ENCODE data around the gene CCDC112. TPM values are rescaled to one million over a fixed set of nuclear protein-coding genes. Genes with fewer than 3 reads are reported as not detected.

CCDC112 gene
- total and polyA plus RNA-seq, 9 of the 15 experiments (the other 6 are each of a cell fraction or from before 2014, with no cell fraction given): 3.3 to 15.3 (median 7.4) TPM

GRCh38 chr5:115296124-115297022, at the start of gene CCDC112 (continued):
- TF ChIP-seq PATZ1 (CRISPR knock-in tag; IDR thresholded peaks at IDR 0.05; ENCODE audit: borderline replicate concordance) (no peak), MYBL2 (IDR thresholded peaks at IDR 0.05; ENCODE audit: low read depth) (no peak), MYBL2 (CRISPR knock-in tag; IDR thresholded peaks at IDR 0.05; ENCODE audit: borderline replicate concordance) (no peak), ZNF444 (CRISPR knock-in tag; IDR thresholded peaks at IDR 0.05) (no peak), NFRKB (IDR thresholded peaks at IDR 0.05; ENCODE audit: low read depth) (no peak), BRD4 (IDR thresholded peaks at IDR 0.05) (no peak), TRIM28 (IDR thresholded peaks at IDR 0.05) (no peak), HNRNPUL1 (IDR thresholded peaks at IDR 0.05; ENCODE audit: low read length) (no peak), MEF2A (IDR thresholded peaks at IDR 0.05; ENCODE audit: control insufficient read depth, low read depth, low read length) (no peak), ZNF639 (CRISPR knock-in tag; conservative IDR thresholded peaks at IDR 0.05 in 1 of 2, IDR thresholded peaks at IDR 0.05 in 1 of 2) (peak in 1 of 2 experiments; percentile 66; a peak in 1 of 4 replicates), HMGN3 (IDR thresholded peaks at IDR 0.05; ENCODE audit: borderline replicate concordance, extremely low read depth, insufficient read length, low read depth, low read length) (peak; percentile 44)
- TF ChIP-seq, protein P1, sequence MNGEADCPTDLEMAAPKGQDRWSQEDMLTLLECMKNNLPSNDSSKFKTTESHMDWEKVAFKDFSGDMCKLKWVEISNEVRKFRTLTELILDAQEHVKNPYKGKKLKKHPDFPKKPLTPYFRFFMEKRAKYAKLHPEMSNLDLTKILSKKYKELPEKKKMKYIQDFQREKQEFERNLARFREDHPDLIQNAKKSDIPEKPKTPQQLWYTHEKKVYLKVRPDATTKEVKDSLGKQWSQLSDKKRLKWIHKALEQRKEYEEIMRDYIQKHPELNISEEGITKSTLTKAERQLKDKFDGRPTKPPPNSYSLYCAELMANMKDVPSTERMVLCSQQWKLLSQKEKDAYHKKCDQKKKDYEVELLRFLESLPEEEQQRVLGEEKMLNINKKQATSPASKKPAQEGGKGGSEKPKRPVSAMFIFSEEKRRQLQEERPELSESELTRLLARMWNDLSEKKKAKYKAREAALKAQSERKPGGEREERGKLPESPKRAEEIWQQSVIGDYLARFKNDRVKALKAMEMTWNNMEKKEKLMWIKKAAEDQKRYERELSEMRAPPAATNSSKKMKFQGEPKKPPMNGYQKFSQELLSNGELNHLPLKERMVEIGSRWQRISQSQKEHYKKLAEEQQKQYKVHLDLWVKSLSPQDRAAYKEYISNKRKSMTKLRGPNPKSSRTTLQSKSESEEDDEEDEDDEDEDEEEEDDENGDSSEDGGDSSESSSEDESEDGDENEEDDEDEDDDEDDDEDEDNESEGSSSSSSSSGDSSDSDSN (IDR thresholded peaks at IDR 0.05; ENCODE audit: borderline replicate concordance in 1 of 2, low read depth in 2 of 2, low read length in 2 of 2): 0 out of 4 replicates have a peak, but pooled peaks of 1 of the 2 experiments have one; percentile 36
- TF ChIP-seq, protein P2, sequence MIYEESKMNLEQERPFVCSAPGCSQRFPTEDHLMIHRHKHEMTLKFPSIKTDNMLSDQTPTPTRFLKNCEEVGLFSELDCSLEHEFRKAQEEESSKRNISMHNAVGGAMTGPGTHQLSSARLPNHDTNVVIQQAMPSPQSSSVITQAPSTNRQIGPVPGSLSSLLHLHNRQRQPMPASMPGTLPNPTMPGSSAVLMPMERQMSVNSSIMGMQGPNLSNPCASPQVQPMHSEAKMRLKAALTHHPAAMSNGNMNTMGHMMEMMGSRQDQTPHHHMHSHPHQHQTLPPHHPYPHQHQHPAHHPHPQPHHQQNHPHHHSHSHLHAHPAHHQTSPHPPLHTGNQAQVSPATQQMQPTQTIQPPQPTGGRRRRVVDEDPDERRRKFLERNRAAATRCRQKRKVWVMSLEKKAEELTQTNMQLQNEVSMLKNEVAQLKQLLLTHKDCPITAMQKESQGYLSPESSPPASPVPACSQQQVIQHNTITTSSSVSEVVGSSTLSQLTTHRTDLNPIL (CRISPR knock-in tag; IDR thresholded peaks at IDR 0.05): no peak

Measured in K562 (cell line).